Fibroblast of gingiva (primary cell): ENCODE results near the gene OR51S1.
A peak's percentile ranks its signal among the peaks of the same experiment; 100 is the strongest.
"Not testable (repeated sequence)": the region's sequence is repeated elsewhere in the genome, so short reads cannot be mapped to it uniquely, and the experiment has no call there.

Source experiments
- DNase-seq: peaks from one replicate; pipeline ENCODE4 v3.0.0-alpha.2; 2011; ENCODE audit warnings: low read depth

The OR51S1 gene

GRCh38 chr11:4848908-4849532, at the start of gene OR51S1:
TSS of gene OR51S1 (minus strand) at chr11:4849208. CDS start at chr11:4849208, 0 bp downstream.
- no peak for DNase-seq

GRCh38 chr11:4891996-4892640, 43.1 kb upstream of the OR51S1 start:
- peak; percentile 42 for DNase-seq

- no peak for DNase-seq
Measured at GRCh38 chr11:4890279-4890678, 41.3 kb upstream of the OR51S1 start.

GRCh38 chr11:4887591-4887990, 38.6 kb upstream of the OR51S1 start:
- no peak for DNase-seq

- no peak for DNase-seq
Measured at GRCh38 chr11:4886186-4886585, 37.2 kb upstream of the OR51S1 start.

GRCh38 chr11:4884361-4884760, 35.4 kb upstream of the OR51S1 start:
- no peak for DNase-seq

- DNase-seq = no peak
Measured at GRCh38 chr11:4882543-4882942, 33.5 kb upstream of the OR51S1 start.

GRCh38 chr11:4881860-4882500, 33.0 kb upstream of the OR51S1 start, which contains the start of gene OR51T1:
TSS of gene OR51T1 (plus strand) at chr11:4881900. CDS start at chr11:4881900, 0 bp downstream.
- DNase-seq = no peak

- DNase-seq = no peak
Measured at GRCh38 chr11:4881188-4881587, 32.2 kb upstream of the OR51S1 start.

- DNase-seq = no peak
Measured at GRCh38 chr11:4865855-4866254, 16.8 kb upstream of the OR51S1 start.

GRCh38 chr11:4863876-4864275, 14.9 kb upstream of the OR51S1 start:
- DNase-seq = no peak

GRCh38 chr11:4862447-4863236, 13.6 kb upstream of the OR51S1 start:
- DNase-seq = no peak

GRCh38 chr11:4854286-4854685, 5.3 kb upstream of the OR51S1 start:
- DNase-seq = not testable (repeated sequence)

GRCh38 chr11:4851033-4851432, 2.0 kb upstream of the OR51S1 start:
- no peak for DNase-seq

- DNase-seq = no peak
Measured at GRCh38 chr11:4839851-4840549, 9.0 kb downstream of the OR51S1 start.

- DNase-seq = no peak
Measured at GRCh38 chr11:4830909-4831308, 18.1 kb downstream of the OR51S1 start.

- DNase-seq = no peak
Measured at GRCh38 chr11:4830346-4830745, 18.7 kb downstream of the OR51S1 start.

GRCh38 chr11:4826425-4826824, 22.6 kb downstream of the OR51S1 start:
- DNase-seq = no peak

GRCh38 chr11:4825132-4825531, 23.9 kb downstream of the OR51S1 start:
- no peak for DNase-seq

GRCh38 chr11:4821021-4821420, 28.0 kb downstream of the OR51S1 start, which contains the start of gene OR51F2:
TSS of gene OR51F2 (plus strand) at chr11:4821321. CDS start at chr11:4821422, 101 bp downstream.
- DNase-seq = no peak

GRCh38 chr11:4809246-4809645, 39.8 kb downstream of the OR51S1 start:
- DNase-seq = no peak

- DNase-seq = no peak
Measured at GRCh38 chr11:4808476-4808875, 40.5 kb downstream of the OR51S1 start.
